ENCODE results near the gene ABCG4.

Gene ABCG4

GRCh38 chr11:119114351-119114750 lies 34.5 kb upstream of the ABCG4 start:
- H3K4me2 ChIP-seq (ENCODE audit: low read length) = no peak overlapping the region
- H3F3A ChIP-seq (ENCODE audit: insufficient read depth, low read length) = no peaks in the 10 kb centered on the region
- H3K9ac ChIP-seq (ENCODE audit: low read length) = no peak overlapping the region
- no peaks in the 10 kb centered on the region for H3K4me1 ChIP-seq (ENCODE audit: insufficient read depth, low read length, severe bottlenecking)
- no peaks in the 10 kb centered on the region for H3K9me2 ChIP-seq (ENCODE audit: low read depth, low read length)
- H3K27ac ChIP-seq (ENCODE audit: low read depth, low read length, poor library complexity, severe bottlenecking) = no peak overlapping the region
- peaks cover 52% of the 10 kb centered on the region for H3K36me3 ChIP-seq (ENCODE audit: insufficient read depth, low read length)
- H2AFZ ChIP-seq (ENCODE audit: low read length) = no peak overlapping the region
- no peaks in the 10 kb centered on the region for H3K9me3 ChIP-seq (ENCODE audit: low read length)
- H3K79me2 ChIP-seq (ENCODE audit: insufficient read depth, low read length) = no peaks in the 10 kb centered on the region
- H4K20me1 ChIP-seq (ENCODE audit: insufficient read depth, low read length) = no peaks in the 10 kb centered on the region
- no peaks in the 10 kb centered on the region for H3K27me3 ChIP-seq (ENCODE audit: insufficient read depth, low read length)
- TF ChIP-seq EZH2 (IDR thresholded peaks at IDR 0.05; ENCODE audit: borderline replicate concordance, low read length) (no peak), CTCF (IDR thresholded peaks at IDR 0.05; ENCODE audit: low read length) (no peak)
- H3K4me3 ChIP-seq (ENCODE audit: low read depth, low read length, poor library complexity, severe bottlenecking) = no peak overlapping the region

- H3K4me2 ChIP-seq (ENCODE audit: low read length) = no peak overlapping the region
- no peak overlapping the region for H2AFZ ChIP-seq (ENCODE audit: low read length)
- H3K27me3 ChIP-seq (ENCODE audit: insufficient read depth, low read length) = no peaks in the 10 kb centered on the region
- TF ChIP-seq EZH2 (IDR thresholded peaks at IDR 0.05; ENCODE audit: borderline replicate concordance, low read length) = no peak
- no peak for TF ChIP-seq CTCF (IDR thresholded peaks at IDR 0.05; ENCODE audit: low read length)
- H3F3A ChIP-seq (ENCODE audit: insufficient read depth, low read length) = no peaks in the 10 kb centered on the region
- no peak overlapping the region for H3K27ac ChIP-seq (ENCODE audit: low read depth, low read length, poor library complexity, severe bottlenecking)
- no peaks in the 10 kb centered on the region for H3K9me3 ChIP-seq (ENCODE audit: low read length)
- H3K36me3 ChIP-seq (ENCODE audit: insufficient read depth, low read length) = peaks cover 49% of the 10 kb centered on the region
- no peak overlapping the region for H3K4me3 ChIP-seq (ENCODE audit: low read depth, low read length, poor library complexity, severe bottlenecking)
- H3K9ac ChIP-seq (ENCODE audit: low read length) = no peak overlapping the region
- no peaks in the 10 kb centered on the region for H4K20me1 ChIP-seq (ENCODE audit: insufficient read depth, low read length)
- H3K9me2 ChIP-seq (ENCODE audit: low read depth, low read length) = no peaks in the 10 kb centered on the region
- H3K4me1 ChIP-seq (ENCODE audit: insufficient read depth, low read length, severe bottlenecking) = peaks cover 8% of the 10 kb centered on the region
- no peaks in the 10 kb centered on the region for H3K79me2 ChIP-seq (ENCODE audit: insufficient read depth, low read length)
Observed at GRCh38 chr11:119115484-119116234, 33.2 kb upstream of the ABCG4 start.

- Histone ChIP-seq H3K4me2 (ENCODE audit: low read length) (no peak overlapping the region), H3K36me3 (ENCODE audit: insufficient read depth, low read length) (peaks cover 44% of the 10 kb centered on the region), H2AFZ (ENCODE audit: low read length) (no peak overlapping the region), H3K4me3 (ENCODE audit: low read depth, low read length, poor library complexity, severe bottlenecking) (no peak overlapping the region), H3K79me2 (ENCODE audit: insufficient read depth, low read length) (no peaks in the 10 kb centered on the region), H3K9me3 (ENCODE audit: low read length) (no peaks in the 10 kb centered on the region), H3F3A (ENCODE audit: insufficient read depth, low read length) (no peaks in the 10 kb centered on the region), H3K4me1 (ENCODE audit: insufficient read depth, low read length, severe bottlenecking) (peaks cover 12% of the 10 kb centered on the region), H3K9ac (ENCODE audit: low read length) (no peak overlapping the region), H3K27ac (ENCODE audit: low read depth, low read length, poor library complexity, severe bottlenecking) (no peak overlapping the region), H4K20me1 (ENCODE audit: insufficient read depth, low read length) (no peaks in the 10 kb centered on the region), H3K9me2 (ENCODE audit: low read depth, low read length) (no peaks in the 10 kb centered on the region), H3K27me3 (ENCODE audit: insufficient read depth, low read length) (no peaks in the 10 kb centered on the region)
- no peak for TF ChIP-seq EZH2 (IDR thresholded peaks at IDR 0.05; ENCODE audit: borderline replicate concordance, low read length)
- TF ChIP-seq CTCF (IDR thresholded peaks at IDR 0.05; ENCODE audit: low read length) = no peak
Observed at GRCh38 chr11:119116235-119116594, 32.6 kb upstream of the ABCG4 start.
